Measurements from ENCODE around the gene ME3.

GRCh38 chr11:86570020-86570419 lies 102.4 kb downstream of the ME3 start:
- TF ChIP-seq, protein P1, sequence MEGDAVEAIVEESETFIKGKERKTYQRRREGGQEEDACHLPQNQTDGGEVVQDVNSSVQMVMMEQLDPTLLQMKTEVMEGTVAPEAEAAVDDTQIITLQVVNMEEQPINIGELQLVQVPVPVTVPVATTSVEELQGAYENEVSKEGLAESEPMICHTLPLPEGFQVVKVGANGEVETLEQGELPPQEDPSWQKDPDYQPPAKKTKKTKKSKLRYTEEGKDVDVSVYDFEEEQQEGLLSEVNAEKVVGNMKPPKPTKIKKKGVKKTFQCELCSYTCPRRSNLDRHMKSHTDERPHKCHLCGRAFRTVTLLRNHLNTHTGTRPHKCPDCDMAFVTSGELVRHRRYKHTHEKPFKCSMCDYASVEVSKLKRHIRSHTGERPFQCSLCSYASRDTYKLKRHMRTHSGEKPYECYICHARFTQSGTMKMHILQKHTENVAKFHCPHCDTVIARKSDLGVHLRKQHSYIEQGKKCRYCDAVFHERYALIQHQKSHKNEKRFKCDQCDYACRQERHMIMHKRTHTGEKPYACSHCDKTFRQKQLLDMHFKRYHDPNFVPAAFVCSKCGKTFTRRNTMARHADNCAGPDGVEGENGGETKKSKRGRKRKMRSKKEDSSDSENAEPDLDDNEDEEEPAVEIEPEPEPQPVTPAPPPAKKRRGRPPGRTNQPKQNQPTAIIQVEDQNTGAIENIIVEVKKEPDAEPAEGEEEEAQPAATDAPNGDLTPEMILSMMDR (IDR thresholded peaks at IDR 0.05), result no peak
- peak; percentile 17 for TF ChIP-seq POLR2AphosphoS5 (IDR thresholded peaks at IDR 0.05)
- no peak for TF ChIP-seq POLR2A (IDR thresholded peaks at IDR 0.05)

Data from gastroesophageal sphincter (tissue), 3 donors.